Tibial artery (tissue), 4 donors: Measurements from ENCODE around the gene PAQR8.

Experiments used
- DNase-seq, 2 donors: peaks; one replicate each; pipeline ENCODE4 v3.0.0-alpha.2; 2019
- H3K27ac ChIP-seq, 2 donors: fragments of 200-600 bp; sonication (generic) in 1 of 2; 1 replicate in 1 of 2; 2 replicates in 1 of 2; pipeline ENCODE4 v1.5.1; 2018 to 2019; ENCODE audit warnings: mild to moderate bottlenecking in 1 of 2
- H3K27me3 ChIP-seq, 2 donors: fragments of 200-600 bp; sonication (generic) in 1 of 2; one replicate each; pipeline versions ENCODE4 v1.5.1 to v1.6.0; 2016 to 2019
- H3K36me3 ChIP-seq, 3 donors: fragments of 200-600 bp; sonication (generic) in 2 of 3; one replicate each; pipeline ENCODE4 v1.5.1; 2016 to 2019; ENCODE audit warnings: mild to moderate bottlenecking in 2 of 3
- H3K4me1 ChIP-seq, 4 donors: fragments of 200-600 bp; sonication (generic) in 2 of 4; 1 replicate in 3 of 4; 2 replicates in 1 of 4; pipeline ENCODE4 v1.5.1; 2016 to 2019
- H3K4me3 ChIP-seq, 2 donors: fragments of 200-600 bp; sonication (generic) in 1 of 2; 1 replicate in 1 of 2; 2 replicates in 1 of 2; pipeline ENCODE4 v1.5.1; 2018 to 2019; ENCODE audit warnings: mild to moderate bottlenecking in 2 of 2
- H3K9me3 ChIP-seq, 3 donors: fragments of 200-600 bp; sonication (generic) in 1 of 3; one replicate each; pipeline ENCODE4 v1.5.1; 2016 to 2019
- intact Hi-C: fragments of 100-400 bp; cut with DNase I; formaldehyde crosslinking; loops from one replicate; pipeline ENCODE4 v1.15.0; 2023; ENCODE audit warnings: low total_unique reads
- TF ChIP-seq, protein P1 (sequence below), 2 experiments: fragments of 200-600 bp in 1 of 2; fragments of 450-650 bp in 1 of 2; IDR thresholded peaks; one replicate each; pipeline ENCODE4 v1.5.1; 2017 to 2019; ENCODE audit warnings: antibody characterized with exemption in 2 of 2, mild to moderate bottlenecking in 1 of 2, moderate library complexity in 1 of 2

PAQR8 gene

DNA sequence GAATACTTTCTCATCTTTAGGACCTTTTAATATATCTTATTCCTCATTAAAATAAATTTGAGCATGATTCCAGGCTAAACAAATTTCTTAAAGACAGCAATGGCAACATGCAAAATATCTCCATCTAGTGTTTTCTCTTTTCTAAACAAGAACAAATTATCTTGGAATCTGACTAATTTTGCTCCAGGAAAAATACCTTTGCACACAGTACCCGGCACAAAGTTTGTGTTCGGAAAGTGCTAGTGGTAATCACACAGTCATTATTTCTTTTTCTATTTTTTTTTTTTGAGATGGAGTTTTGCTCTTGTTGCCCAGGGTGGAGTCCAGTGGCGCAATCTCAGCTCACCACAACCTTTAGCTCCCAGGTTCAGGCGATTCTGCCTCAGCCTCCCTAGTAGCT, 50.0 kb downstream of the PAQR8 start:
- intact Hi-C loops, result no loop called here
- Histone ChIP-seq H3K4me1 (peaks cover 0 to 3% (median 1%) of the 10 kb centered on the region in 4 donors), H3K4me3 (no peak overlapping the region), H3K9me3 (no peaks in the 10 kb centered on the region), H3K27me3 (no peaks in the 10 kb centered on the region), H3K27ac (no peak overlapping the region), H3K36me3 (no peaks in the 10 kb centered on the region)
- no peak for DNase-seq
- TF ChIP-seq, protein P1, sequence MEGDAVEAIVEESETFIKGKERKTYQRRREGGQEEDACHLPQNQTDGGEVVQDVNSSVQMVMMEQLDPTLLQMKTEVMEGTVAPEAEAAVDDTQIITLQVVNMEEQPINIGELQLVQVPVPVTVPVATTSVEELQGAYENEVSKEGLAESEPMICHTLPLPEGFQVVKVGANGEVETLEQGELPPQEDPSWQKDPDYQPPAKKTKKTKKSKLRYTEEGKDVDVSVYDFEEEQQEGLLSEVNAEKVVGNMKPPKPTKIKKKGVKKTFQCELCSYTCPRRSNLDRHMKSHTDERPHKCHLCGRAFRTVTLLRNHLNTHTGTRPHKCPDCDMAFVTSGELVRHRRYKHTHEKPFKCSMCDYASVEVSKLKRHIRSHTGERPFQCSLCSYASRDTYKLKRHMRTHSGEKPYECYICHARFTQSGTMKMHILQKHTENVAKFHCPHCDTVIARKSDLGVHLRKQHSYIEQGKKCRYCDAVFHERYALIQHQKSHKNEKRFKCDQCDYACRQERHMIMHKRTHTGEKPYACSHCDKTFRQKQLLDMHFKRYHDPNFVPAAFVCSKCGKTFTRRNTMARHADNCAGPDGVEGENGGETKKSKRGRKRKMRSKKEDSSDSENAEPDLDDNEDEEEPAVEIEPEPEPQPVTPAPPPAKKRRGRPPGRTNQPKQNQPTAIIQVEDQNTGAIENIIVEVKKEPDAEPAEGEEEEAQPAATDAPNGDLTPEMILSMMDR (IDR thresholded peaks at IDR 0.05), result no peak

DNA sequence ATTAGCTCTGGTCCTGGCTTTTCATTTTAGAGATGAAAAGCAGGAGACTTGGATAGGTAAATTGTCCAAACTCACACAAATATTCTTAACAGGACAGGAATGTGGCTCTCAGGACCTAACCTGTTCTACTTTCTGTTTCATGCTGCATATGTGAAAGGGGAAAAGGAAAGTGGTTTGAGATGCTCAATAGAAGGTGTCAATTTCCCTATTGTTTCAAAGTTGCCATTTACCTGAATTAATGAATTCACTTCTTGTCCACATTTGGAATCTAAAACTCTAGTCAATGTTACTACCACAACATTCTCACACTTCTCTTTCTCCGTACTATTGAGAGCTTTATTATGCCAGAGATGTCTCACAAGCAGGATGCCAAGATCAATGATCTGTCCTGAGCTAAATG, 53.4 kb downstream of the PAQR8 start:
- Histone ChIP-seq H3K9me3 (no peaks in the 10 kb centered on the region), H3K36me3 (no peaks in the 10 kb centered on the region), H3K4me3 (no peak overlapping the region), H3K4me1 (peaks cover 0 to 16% (median 6%) of the 10 kb centered on the region in 4 donors), H3K27me3 (no peaks in the 10 kb centered on the region), H3K27ac (no peak overlapping the region)
- TF ChIP-seq, protein P1 (IDR thresholded peaks at IDR 0.05), result no peak
- no peak for DNase-seq
- intact Hi-C loops, result loop anchor here (5.0 kb wide), 1 partner anchor 182 kb away; no protein-coding TSS in a partner anchor

DNA sequence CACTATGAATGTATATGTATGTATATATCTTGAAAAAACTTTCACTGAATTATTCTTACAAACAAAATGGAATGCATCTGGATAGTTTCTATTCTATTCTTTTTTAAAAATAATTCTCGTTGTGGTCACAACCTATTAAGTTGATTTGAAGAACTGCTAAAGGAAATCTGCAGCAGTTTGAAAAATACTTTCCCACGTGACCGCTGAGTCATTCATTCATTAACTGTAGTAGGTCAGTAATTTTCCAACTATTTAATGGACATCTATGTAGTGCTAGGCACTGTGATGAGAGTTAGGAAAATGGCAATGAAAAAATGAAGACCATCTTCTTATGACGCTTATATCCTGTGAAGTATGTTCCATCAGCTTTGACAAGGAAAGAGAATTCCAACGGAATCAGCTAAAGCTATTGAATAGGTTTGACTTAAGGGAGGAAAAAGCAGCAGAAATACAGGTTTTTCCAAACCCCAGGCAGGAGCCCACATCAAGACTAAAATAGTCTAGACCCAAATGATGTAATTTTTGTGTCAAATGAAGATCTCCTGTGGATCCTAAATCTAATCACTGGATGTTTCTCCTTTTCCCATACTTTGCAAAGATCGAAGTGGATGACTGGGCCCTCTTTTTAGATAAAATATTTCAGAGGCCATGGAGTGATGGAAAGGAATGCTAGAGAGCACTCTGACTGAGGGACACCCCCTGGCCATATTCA, 54.1 kb downstream of the PAQR8 start:
- Histone ChIP-seq H3K9me3 (no peaks in the 10 kb centered on the region), H3K27ac (no peak overlapping the region), H3K36me3 (no peaks in the 10 kb centered on the region), H3K4me1 (peaks cover 0 to 16% (median 9%) of the 10 kb centered on the region in 4 donors), H3K27me3 (no peaks in the 10 kb centered on the region), H3K4me3 (no peak overlapping the region)
- intact Hi-C loops, result loop anchor here (2.0 to 5.0 kb wide), 2 partner anchors 181 to 247 kb away; no protein-coding TSS in a partner anchor
- TF ChIP-seq, protein P1 (IDR thresholded peaks at IDR 0.05), result no peak
- DNase-seq, result no peak

DNA sequence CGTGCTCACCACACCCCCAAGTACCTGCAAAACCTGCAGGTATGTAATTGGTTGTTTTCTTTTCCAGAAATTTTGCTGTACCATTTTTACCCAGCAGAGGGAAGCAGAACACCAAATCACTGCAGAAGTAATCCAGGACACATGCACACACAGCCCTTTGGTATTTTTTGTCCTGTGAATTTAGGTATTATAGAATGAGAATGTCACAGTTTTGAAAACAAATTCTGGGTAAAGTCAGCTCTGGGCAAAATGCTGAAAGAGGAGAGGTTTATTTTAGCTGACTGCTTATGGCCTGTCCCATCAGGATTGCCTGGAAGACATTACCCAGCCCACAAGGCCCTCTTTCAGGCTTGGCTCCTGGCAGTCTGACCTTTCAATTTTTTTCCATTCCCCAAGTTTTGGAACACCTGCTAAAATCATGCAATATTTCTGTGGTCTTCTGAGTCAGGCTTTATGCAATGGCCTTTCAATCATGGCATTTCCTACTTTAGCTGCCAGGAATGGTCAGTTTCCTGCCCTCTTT, 54.7 kb downstream of the PAQR8 start:
- H3K27ac ChIP-seq, result peak overlapping the region in 1 of 2 donors; percentile 45

DNA sequence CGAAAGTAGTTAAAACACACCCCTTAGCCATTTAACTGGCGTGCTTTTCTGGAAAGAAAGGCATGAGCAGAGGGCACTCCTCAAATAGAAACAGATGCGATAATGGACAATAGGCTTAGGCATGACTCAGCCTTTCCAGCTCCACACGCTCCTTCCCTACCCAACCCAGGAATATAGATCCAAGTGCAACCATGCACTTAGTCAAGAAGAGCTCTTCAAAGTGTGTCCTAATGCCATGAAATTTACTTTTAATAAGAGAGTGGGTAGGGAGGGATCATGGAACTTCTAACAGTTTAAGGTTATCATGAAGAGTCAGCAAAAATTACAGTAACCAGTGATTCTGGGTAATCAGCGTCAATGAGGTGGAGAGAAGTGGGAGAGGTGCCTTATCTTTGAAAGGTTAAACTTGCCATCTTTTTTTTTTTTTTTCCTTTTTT, 55.7 kb downstream of the PAQR8 start:
- H3K27me3 ChIP-seq, result no peaks in the 10 kb centered on the region
- H3K27ac ChIP-seq, result peak overlapping the region in 1 of 2 donors; percentile 45
- peaks cover 0 to 16% (median 9%) of the 10 kb centered on the region in 4 donors for H3K4me1 ChIP-seq
- TF ChIP-seq, protein P1 (IDR thresholded peaks at IDR 0.05), result no peak
- intact Hi-C loops, result loop anchor here (2.0 to 5.0 kb wide), 2 partner anchors 180 to 245 kb away; no protein-coding TSS in a partner anchor
- no peak for DNase-seq
- H3K36me3 ChIP-seq, result no peaks in the 10 kb centered on the region
- no peaks in the 10 kb centered on the region for H3K9me3 ChIP-seq
- H3K4me3 ChIP-seq, result no peak overlapping the region

More for the DNA sequence above, 54.7 kb downstream of the PAQR8 start:
- Histone ChIP-seq H3K27me3 (no peaks in the 10 kb centered on the region), H3K9me3 (no peaks in the 10 kb centered on the region), H3K4me3 (no peak overlapping the region), H3K4me1 (peaks cover 0 to 16% (median 9%) of the 10 kb centered on the region in 4 donors), H3K36me3 (no peaks in the 10 kb centered on the region)
- TF ChIP-seq, protein P1 (IDR thresholded peaks at IDR 0.05), result peak; percentile 80 to 93
- no peak for DNase-seq
- intact Hi-C loops, result loop anchor here (2.0 to 5.0 kb wide), 2 partner anchors 181 to 246 kb away; no protein-coding TSS in a partner anchor
